KMS-11 (cell line): ENCODE measurements around the gene ZMYND8.
"Not testable (repeated sequence)": the region's sequence is repeated elsewhere in the genome, so short reads cannot be mapped to it uniquely, and the experiment has no call there.

ENCODE experiments used
- H2AFZ ChIP-seq: fragments of 200-600 bp; sonication (generic); 2 replicates; pipeline ENCODE4 v1.6.1; 2016; ENCODE audit warnings: antibody characterized with exemption, mixed run types, low read depth
- H3K27ac ChIP-seq: fragments of 200-600 bp; sonication (generic); 2 replicates; pipeline ENCODE4 v1.6.1; 2016; ENCODE audit warnings: mild to moderate bottlenecking, mixed run types
- H3K27me3 ChIP-seq: fragments of 200-600 bp; sonication (generic); 2 replicates; pipeline ENCODE4 v1.6.1; 2017; ENCODE audit warnings: mild to moderate bottlenecking, low read depth, mixed run types, moderate library complexity; ENCODE audit not compliant: insufficient read depth
- H3K36me3 ChIP-seq: fragments of 200-600 bp; sonication (generic); 2 replicates; pipeline ENCODE4 v1.6.1; 2017; ENCODE audit warnings: mild to moderate bottlenecking, mixed run types; ENCODE audit not compliant: insufficient read depth
- H3K4me1 ChIP-seq: fragments of 200-600 bp; sonication (generic); 2 replicates; pipeline ENCODE4 v1.6.1; 2016; ENCODE audit warnings: mild to moderate bottlenecking, low read depth, mixed run types; ENCODE audit not compliant: poor library complexity, severe bottlenecking
- H3K4me2 ChIP-seq: fragments of 200-600 bp; sonication (generic); 2 replicates; pipeline ENCODE4 v1.7.0; 2016; ENCODE audit warnings: mild to moderate bottlenecking, mixed run types
- H3K4me3 ChIP-seq: fragments of 200-600 bp; sonication (generic); IDR thresholded peaks from 2 replicates; pipeline ENCODE4 v1.6.1; 2017; ENCODE audit warnings: low read depth, low read length, mixed read lengths; ENCODE audit not compliant: insufficient read depth
- H3K79me2 ChIP-seq: fragments of 200-600 bp; sonication (generic); 2 replicates; pipeline ENCODE4 v1.6.1; 2016; ENCODE audit warnings: low read depth, mixed run types; ENCODE audit not compliant: insufficient read depth
- H3K9ac ChIP-seq: fragments of 200-600 bp; sonication (generic); 2 replicates; pipeline ENCODE4 v1.6.1; 2016; ENCODE audit warnings: mild to moderate bottlenecking, mixed run types
- H4K20me1 ChIP-seq: fragments of 200-600 bp; sonication (generic); 2 replicates; pipeline ENCODE4 v1.6.1; 2016; ENCODE audit warnings: mild to moderate bottlenecking, mixed run types; ENCODE audit not compliant: insufficient read depth
- CTCF ChIP-seq: fragments of 200-600 bp; sonication (generic); conservative IDR thresholded peaks from 2 replicates; pipeline ENCODE4 v1.6.1; 2017; ENCODE audit warnings: low read depth, mild to moderate bottlenecking, antibody characterized with exemption, low read length, moderate library complexity, mixed read lengths

ZMYND8 gene

GRCh38 chr20:47243532-47244305 is 112.8 kb downstream of the ZMYND8 start:
- Histone ChIP-seq H3K36me3 (no peaks in the 10 kb centered on the region), H3K79me2 (no peaks in the 10 kb centered on the region), H3K27ac (no peak overlapping the region)

DNA sequence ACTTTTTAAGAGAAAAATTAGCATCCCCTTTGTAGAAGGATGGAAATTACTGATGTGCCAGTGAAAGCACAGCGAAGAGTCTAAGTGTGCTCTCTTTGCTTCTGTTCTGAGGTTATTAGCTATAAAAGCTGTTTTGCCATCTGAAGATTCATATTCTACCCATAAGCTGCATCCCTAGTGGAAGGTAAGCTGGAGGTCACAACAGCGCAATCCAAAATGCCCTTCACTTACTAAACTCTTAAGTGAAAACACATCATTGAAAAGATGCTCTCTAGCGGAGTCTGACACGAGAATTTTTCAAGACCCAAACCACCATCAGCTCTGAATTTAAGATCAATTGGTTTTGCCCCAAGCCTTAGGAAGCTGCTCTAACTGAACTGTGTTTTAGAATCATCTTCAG is 113.5 kb downstream of the ZMYND8 start:
- Histone ChIP-seq H4K20me1 (no peaks in the 10 kb centered on the region), H3K4me1 (no peaks in the 10 kb centered on the region), H3K9ac (no peak overlapping the region), H3K4me2 (no peak overlapping the region), H3K27ac (no peak overlapping the region), H3K36me3 (no peaks in the 10 kb centered on the region), H3K27me3 (no peaks in the 10 kb centered on the region), H3K4me3 (no peak overlapping the region), H2AFZ (no peak overlapping the region), H3K79me2 (no peaks in the 10 kb centered on the region)
- no peak for TF ChIP-seq CTCF

More at GRCh38 chr20:47243532-47244305, 112.8 kb downstream of the ZMYND8 start:
- TF ChIP-seq CTCF = no peak
- Histone ChIP-seq H2AFZ (no peak overlapping the region), H3K4me2 (no peak overlapping the region), H3K9ac (no peak overlapping the region), H3K4me3 (no peak overlapping the region), H4K20me1 (no peaks in the 10 kb centered on the region), H3K4me1 (no peaks in the 10 kb centered on the region), H3K27me3 (no peaks in the 10 kb centered on the region)

- H4K20me1 ChIP-seq = no peaks in the 10 kb centered on the region
- no peaks in the 10 kb centered on the region for H3K79me2 ChIP-seq
- no peaks in the 10 kb centered on the region for H3K27me3 ChIP-seq
- H3K9ac ChIP-seq = no peak overlapping the region
- no peaks in the 10 kb centered on the region for H3K36me3 ChIP-seq
- no peaks in the 10 kb centered on the region for H3K4me1 ChIP-seq
- no peak overlapping the region for H2AFZ ChIP-seq
- no peak overlapping the region for H3K4me3 ChIP-seq
- H3K27ac ChIP-seq = no peak overlapping the region
- no peak overlapping the region for H3K4me2 ChIP-seq
- no peak for TF ChIP-seq CTCF
These were observed 115.1 kb downstream of the ZMYND8 start for GRCh38 chr20:47241345-47241781.

DNA sequence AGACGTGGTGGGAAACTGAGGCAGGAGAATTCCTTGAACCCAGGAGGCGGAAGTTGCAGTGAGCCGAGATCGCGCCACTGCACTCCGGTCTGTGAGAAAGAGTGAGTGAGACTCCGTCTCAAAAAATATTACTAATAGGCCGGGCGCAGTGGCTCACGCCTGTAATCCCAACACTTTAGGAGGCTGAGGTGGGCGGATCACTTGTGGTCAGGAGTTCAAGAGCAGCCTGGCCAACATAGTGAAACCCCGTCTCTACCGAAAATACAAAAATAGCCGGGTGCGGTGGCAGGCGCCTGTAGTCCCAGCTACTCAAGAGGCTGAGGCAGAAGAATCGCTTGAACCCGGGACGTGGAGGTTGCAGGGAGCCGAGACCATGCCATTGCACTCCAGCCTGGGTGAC is 116.4 kb downstream of the ZMYND8 start:
- not testable (repeated sequence) for H3K27me3 ChIP-seq, H3K4me1 ChIP-seq, H3K27ac ChIP-seq, H3K4me3 ChIP-seq, H3K36me3 ChIP-seq, H3K4me2 ChIP-seq, H2AFZ ChIP-seq, H3K9ac ChIP-seq, H3K79me2 ChIP-seq, H4K20me1 ChIP-seq

DNA sequence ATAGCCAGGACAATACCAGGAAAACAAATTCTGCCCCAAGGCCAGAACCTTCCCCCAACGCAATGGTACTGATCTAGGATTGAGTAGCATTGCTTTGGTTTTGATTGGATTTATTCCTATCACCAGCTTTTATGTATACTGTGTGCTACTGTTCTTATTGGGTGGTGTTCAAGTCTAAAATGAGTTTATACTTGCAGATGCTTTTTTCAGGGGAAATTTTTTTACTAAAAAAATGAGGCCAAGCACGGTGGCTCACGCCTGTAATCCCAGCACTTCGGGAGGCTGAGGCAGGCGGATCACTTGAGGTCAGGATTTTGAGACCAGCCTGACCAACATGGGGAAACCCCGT is 116.8 kb downstream of the ZMYND8 start:
- Histone ChIP-seq H2AFZ (no peak overlapping the region), H3K36me3 (peaks cover 7% of the 10 kb centered on the region; the same call in 1 of the 2 replicates), H3K27me3 (no peaks in the 10 kb centered on the region), H3K4me3 (no peak overlapping the region), H3K4me1 (no peaks in the 10 kb centered on the region), H3K4me2 (no peak overlapping the region), H4K20me1 (no peaks in the 10 kb centered on the region), H3K27ac (no peak overlapping the region), H3K79me2 (no peaks in the 10 kb centered on the region), H3K9ac (no peak overlapping the region)
- no peak for TF ChIP-seq CTCF
